ENCODE measurements around the gene LRRC59.
"Not testable (repeated sequence)": the region's sequence is repeated elsewhere in the genome, so short reads cannot be mapped to it uniquely, and the experiment has no call there.

LRRC59 gene

GRCh38 chr17:50339381-50339780 lies 57.9 kb downstream of the LRRC59 start:
- DNase-seq: no peak
- H3K27ac Mint-ChIP-seq: no peak overlapping the region
- H3K9me3 Mint-ChIP-seq: peaks cover 33% of the 10 kb centered on the region
- H3K4me1 Mint-ChIP-seq: peaks cover 2% of the 10 kb centered on the region
- no peak overlapping the region for H3K4me3 Mint-ChIP-seq
- H3K27me3 Mint-ChIP-seq (ENCODE audit: low read depth, poor library complexity): no peaks in the 10 kb centered on the region
- no peak for TF ChIP-seq CTCF (IDR thresholded peaks at IDR 0.05)
- peaks cover 10% of the 10 kb centered on the region for H3K36me3 Mint-ChIP-seq (ENCODE audit: low read depth)

GRCh38 chr17:50338645-50339044 lies 58.7 kb downstream of the LRRC59 start:
- Mint-ChIP-seq H3K4me1 (peaks cover 6% of the 10 kb centered on the region), H3K36me3 (ENCODE audit: low read depth) (peaks cover 10% of the 10 kb centered on the region)

GRCh38 chr17:50337956-50338355 lies 59.4 kb downstream of the LRRC59 start:
- Mint-ChIP-seq H3K4me3 (no peak overlapping the region), H3K9me3 (peaks cover 33% of the 10 kb centered on the region), H3K27me3 (ENCODE audit: low read depth, poor library complexity) (peaks cover 2% of the 10 kb centered on the region), H3K27ac (no peak overlapping the region), H3K36me3 (ENCODE audit: low read depth) (peaks cover 10% of the 10 kb centered on the region), H3K4me1 (peaks cover 13% of the 10 kb centered on the region)
- no peak for TF ChIP-seq CTCF (IDR thresholded peaks at IDR 0.05)
- no peak for DNase-seq

More at GRCh38 chr17:50338645-50339044, 58.7 kb downstream of the LRRC59 start:
- TF ChIP-seq CTCF (IDR thresholded peaks at IDR 0.05): no peak
- no peak overlapping the region for H3K4me3 Mint-ChIP-seq
- H3K27me3 Mint-ChIP-seq (ENCODE audit: low read depth, poor library complexity): no peaks in the 10 kb centered on the region
- H3K9me3 Mint-ChIP-seq: peaks cover 33% of the 10 kb centered on the region
- H3K27ac Mint-ChIP-seq: no peak overlapping the region
- DNase-seq: no peak

GRCh38 chr17:50333291-50334057 lies 63.8 kb downstream of the LRRC59 start:
- H3K36me3 Mint-ChIP-seq (ENCODE audit: low read depth); DNase-seq; H3K4me3 Mint-ChIP-seq; H3K9me3 Mint-ChIP-seq; H3K27me3 Mint-ChIP-seq (ENCODE audit: low read depth, poor library complexity): not testable (repeated sequence)
- H3K27ac Mint-ChIP-seq: peak overlapping the region; percentile 96
- H3K4me1 Mint-ChIP-seq: peaks cover 47% of the 10 kb centered on the region

- H3K4me3 Mint-ChIP-seq: no peak overlapping the region
- H3K9me3 Mint-ChIP-seq: no peaks in the 10 kb centered on the region
- no peaks in the 10 kb centered on the region for H3K36me3 Mint-ChIP-seq (ENCODE audit: low read depth)
- peaks cover 57% of the 10 kb centered on the region for H3K4me1 Mint-ChIP-seq
- no peak overlapping the region for H3K27ac Mint-ChIP-seq
- TF ChIP-seq CTCF (IDR thresholded peaks at IDR 0.05): no peak
- DNase-seq: no peak
- H3K27me3 Mint-ChIP-seq (ENCODE audit: low read depth, poor library complexity): peaks cover 8% of the 10 kb centered on the region
These were observed 65.1 kb downstream of the LRRC59 start for GRCh38 chr17:50332196-50332595.

All from nephron progenitor cell (in vitro differentiated cells).